Brain pericyte (primary cell): Measurements from ENCODE around the gene ANKS1B.

Experiments
- DNase-seq: peaks from one replicate; pipeline ENCODE4 v3.0.0-alpha.2; 2012; ENCODE audit warnings: low read depth, low spot score

ANKS1B gene

DNA sequence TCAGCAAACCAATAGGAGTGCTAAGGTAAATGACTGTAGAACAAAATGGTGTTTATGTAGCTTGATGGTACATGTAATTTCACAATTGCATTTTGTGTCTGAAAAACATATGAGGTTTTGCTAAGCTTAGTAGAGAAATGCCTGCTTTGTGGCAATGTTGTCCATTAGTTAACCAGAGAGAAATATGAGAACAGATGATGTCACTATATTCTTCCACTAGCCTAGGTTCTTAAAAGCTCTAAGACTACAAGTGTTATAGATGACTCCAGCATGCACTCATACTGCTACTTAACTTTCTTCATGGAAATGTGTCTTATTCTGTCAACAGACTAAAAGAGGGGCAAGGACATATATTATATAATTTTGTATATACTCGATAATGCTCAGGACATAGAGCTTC is 1030.2 kb downstream of the ANKS1B start:
- no peak for DNase-seq

DNA sequence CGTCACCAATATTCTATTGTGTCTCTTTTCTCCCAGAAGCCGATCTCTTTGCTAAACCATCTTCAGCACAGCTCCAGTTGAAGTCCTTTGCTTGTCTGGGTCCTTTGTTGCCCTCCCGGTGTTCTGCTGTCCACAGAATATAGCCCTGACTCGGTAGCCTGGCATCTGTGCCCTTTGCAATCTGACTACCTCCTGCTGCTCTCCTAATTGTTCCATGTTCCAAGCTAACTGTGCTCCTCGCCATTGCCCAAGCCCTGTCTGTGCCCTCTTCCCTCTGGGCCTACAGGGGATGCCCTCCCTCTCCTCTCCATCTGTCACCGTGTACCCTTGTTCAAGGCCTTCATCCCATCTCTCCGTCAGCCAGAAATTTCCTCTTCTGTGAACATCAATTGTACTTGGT is 1033.3 kb downstream of the ANKS1B start:
- DNase-seq, result no peak

DNA sequence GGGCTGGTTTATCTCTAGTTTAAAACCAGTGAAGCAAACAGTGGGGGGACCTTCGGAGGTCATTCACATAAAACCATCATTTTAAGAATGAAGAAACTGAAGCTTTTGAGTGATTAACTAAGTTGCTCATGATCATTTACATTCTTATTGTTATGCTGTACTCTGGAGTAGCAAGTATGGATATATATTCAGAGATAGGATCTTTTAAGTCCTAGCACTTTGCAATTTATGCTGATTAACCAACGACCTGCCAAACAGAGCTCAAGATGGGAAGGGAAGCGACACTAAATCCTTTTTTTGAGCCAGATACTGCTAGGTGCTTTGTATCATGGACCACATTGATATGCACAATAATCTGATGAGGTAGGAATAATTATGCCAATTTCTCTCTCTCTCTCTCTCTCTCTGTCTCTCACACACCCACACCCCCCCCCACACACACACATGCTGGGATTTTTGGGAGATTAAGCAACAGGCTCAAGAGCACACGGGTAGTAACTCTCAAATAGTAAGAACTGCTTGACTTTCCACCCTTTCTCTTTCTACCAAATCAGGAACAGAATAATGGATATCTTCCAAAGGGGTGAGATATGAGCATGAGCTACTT is 1036.3 kb downstream of the ANKS1B start:
- no peak for DNase-seq

DNA sequence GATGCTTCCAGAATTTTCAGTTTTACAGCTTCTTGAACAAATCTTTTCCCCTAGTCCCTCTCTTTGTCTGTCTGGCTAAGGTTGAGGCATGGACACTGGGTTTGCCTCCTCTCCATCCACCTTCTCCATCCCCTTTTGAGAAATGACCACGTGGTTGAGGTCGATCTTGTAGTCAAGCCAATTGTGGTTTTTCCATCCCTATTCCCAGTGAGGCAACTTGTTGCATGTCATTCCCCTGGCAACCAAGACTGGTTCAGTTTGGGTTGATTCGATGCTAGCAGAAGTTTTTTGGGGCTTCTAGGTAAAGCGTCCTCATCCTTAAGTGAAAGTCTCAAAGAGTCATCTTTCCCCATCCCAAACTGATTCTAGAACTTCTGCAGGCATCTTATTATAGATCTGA is 1038.9 kb downstream of the ANKS1B start:
- DNase-seq, result no peak

DNA sequence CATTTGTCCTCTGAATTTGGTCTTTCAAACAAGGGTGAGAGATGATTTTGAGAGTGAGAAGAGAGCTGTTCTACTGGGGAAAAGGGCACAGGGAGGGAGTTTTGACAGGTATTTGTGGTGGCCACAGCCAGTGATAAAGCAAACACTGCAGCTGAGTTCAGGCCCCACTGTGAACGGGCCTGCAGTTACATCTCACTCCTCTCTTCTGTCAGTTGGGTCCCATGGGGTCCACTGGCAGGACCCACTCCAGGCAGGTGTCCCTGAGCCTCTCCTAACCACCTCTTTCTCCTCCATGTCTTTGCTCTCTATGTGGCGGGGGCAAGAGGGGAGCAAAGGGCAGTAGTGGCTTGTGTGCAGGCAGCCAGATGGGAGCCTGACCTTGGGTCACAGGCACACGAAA is 1044.8 kb downstream of the ANKS1B start:
- no peak for DNase-seq

DNA sequence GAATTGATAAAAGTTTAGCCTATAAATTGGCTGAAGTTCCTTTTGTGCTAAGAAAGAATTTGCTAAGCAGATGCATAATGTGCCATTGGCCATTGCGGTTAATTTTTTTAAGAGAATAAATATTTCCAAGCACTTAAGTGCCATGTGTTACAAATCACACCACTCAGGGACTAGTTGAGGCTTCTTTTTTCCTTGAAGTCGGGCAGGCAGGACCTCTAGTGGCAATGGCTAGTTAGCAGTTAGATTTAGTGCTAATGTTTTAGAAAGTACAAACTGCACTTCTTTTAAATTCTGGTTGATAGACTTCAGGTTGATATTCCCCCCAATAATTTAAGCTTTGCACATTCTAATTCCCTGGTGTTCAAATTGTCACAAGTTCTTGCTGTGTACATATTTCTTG is 1045.4 kb downstream of the ANKS1B start:
- no peak for DNase-seq

DNA sequence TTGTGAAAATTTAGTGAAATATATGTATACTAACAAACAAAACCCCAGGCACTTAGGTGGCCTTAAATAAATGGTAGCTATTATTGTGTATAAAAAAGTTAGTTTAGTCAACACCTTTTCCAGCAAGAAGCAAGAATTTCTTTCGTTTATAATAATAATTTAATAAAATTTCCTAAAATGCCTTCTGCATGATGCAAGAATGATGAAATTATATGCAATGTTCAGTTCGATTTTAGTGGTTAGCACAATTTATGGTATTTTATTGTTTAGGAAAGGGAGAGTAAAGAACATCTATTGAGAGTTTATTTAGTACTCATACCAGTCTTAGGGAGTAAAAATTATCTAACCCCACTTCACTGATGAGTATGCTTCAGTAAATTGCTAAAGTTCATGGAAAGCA is 1048.9 kb downstream of the ANKS1B start:
- no peak for DNase-seq

DNA sequence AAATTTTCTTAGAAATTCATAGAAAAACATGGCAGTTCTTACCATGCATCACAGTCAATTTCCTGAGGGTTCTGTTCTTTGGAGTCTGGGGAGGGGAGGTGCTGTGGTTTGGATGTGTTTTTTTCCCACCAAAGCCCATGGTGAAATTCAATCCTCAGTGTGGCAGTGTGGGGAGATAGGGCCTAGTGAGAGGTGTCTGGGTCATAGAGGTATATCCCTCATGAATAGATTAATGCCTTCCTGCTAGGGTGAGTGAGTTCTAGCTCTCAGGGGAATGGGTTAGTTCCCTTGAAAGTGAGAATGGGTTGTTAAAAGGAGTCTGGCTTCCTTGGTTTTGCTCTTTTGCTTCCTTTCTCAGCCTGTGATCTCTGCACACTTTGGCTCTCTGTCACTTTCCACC is 1061.9 kb downstream of the ANKS1B start:
- DNase-seq, result no peak

DNA sequence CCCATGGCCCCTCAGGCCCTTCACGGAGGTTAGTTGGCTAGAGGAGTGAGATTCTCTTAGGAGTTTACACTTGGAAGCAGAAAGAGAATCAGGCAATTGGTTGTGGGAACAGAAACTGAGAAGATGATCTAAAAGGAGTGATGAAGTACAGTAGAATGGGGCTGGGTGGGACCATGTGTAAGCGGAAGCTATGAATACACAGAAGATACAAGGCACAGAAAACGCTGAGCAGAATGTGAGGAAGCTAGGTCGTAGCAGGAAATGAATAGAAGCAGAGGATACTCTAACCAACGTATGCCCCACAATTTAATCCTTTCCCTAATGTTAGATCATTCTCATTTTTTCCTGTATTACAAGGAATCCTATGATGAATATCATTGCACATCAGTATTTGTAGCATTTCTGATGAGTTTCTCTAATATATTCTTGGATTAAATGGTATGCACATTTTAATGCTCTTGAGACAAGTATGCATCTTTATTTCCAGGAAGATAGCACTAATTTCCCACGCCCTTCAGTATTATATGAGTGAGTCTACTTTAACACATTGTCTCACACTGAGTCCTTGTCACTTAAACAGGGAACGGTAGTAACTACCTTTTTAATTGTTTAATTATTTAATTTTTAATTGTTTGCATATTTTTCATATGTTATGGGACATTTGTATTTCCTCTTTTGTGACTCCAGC is 1066.4 kb downstream of the ANKS1B start:
- DNase-seq, result no peak

DNA sequence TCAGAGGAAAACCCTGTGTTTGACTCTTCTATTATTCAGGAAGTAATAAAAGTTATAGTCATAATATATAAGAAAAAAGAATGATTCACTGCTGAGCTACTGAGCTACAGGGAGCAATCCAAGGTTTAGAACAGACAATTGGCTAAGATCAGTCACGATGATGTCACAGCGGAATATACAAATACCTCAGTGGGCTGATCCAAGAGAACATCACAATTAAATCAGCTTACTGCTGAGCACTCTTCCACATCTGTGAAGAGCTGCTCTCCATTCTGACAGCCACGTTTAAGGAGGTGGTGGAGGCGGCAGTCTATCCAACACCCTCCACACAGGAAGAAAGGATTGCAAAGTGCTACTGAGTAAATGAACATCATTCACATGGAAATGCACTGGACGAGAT is 1068.6 kb downstream of the ANKS1B start:
- DNase-seq, result no peak

DNA sequence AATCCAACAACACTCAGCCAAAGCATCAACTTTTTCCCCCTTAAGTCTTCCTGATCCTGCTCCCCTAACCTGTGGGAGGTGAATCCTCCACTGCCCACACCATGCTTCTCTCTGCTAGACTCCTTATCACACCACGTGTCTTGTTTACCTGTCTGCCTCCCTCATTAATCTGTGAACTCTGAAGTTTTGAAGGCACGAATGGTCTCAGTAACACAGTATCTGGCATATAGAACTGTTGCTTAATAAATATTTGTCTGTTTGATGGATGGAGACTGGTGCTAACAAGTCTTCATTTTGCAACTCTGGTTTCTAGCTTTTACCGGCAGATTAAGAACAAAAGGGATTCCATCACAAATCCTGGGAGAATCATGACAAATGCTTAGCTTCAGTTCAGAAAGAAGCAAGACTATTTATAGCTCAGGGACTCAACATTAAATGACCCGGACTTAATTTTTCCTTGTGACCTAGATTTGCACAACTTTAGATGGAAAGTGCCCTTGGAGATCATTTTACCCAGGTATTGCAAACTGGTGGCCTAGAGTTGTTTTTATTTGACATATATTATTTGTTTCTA is 1072.2 kb downstream of the ANKS1B start:
- DNase-seq, result no peak

DNA sequence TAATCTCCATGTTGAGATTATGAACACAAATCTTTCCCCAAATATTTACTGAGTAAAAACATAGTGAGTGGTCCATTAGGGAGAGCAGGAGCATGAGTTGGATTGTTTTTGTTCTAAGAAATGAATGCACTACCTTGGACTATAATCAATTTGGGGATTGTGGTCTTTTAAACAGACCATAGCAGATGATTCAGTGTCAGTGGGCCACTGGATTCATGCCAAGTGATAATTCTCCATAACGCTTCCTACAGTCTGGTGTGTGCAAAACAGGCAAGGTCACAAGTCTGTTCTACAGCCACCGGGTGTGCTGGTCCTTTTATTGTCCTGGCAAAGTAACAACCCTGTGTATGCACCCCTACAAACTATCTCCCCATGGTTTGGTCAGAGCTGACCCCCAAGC is 1073.3 kb downstream of the ANKS1B start:
- DNase-seq, result no peak

DNA sequence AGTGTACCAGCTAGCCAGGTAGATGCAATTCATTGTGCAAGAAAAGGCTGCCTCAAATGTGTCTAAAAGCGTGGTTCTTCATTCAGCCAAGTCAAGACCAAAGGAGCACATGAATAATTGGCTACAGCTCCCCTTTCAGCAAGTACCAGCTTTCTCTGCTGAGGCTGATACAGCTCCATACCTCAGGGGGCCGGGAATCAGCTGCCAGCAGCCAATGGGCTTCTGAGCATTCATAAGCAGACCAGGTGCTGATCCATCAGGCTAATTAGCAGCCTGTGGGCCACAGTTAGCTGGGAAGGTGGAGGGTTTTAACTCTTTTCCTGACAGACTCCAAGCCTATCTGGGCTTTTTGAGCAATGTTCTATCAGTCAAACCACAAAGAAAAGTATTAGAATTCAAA is 1075.0 kb downstream of the ANKS1B start:
- DNase-seq, result no peak

DNA sequence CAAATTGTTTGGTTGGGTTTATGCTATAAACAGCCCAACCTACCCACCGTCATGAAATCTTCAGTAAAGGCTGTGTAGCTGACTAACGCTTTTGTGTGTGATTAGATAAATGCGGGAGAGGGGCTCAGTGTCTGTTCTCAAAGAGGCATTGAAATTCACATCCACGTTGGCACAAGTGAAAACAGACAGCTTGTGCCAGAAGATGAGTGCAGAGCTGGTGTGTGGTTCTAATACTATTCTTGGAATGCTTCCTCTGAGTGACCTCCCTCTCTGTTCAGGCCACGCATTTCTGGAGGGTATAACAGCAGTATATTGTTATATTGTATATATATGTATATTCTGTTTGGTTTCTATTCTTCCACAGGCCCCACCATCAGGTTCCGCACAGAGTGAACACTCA is 1075.9 kb downstream of the ANKS1B start:
- no peak for DNase-seq

DNA sequence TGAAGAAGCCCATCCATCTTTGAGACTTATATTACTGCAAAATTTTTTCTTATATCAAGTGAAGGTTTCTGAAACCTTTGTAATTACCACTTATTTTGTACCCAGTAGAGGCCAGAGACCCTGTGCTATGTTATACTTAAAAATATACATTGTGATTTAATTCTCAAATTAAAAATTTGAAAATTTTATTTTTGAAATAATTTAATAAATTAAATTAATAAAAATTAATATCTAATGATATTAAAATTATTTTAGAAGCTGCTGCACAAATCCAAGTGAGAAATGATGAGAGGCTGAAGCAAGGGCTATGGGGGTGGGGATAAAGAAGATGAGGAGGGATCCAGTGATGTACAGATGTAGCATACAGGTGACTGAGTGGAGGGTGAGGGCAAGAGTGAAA is 1080.9 kb downstream of the ANKS1B start:
- no peak for DNase-seq

DNA sequence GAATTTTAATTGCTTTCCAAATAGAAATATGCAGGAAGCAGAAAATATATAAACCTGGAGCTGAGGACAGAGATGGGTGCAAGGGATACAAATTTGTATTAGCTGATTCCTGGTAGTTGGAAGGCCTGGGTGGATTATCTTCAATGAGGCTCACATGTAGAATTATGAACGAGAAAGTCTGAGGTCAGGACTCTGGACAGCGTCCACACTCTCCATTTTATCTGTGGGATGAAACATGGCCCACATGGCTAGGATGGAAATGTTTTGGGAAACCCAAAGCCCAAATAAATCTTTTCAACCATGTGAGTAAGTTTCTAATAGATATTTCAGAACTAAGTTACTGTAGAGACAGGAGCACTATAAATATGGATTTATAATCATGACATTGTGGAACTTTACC is 1083.5 kb downstream of the ANKS1B start:
- no peak for DNase-seq

DNA sequence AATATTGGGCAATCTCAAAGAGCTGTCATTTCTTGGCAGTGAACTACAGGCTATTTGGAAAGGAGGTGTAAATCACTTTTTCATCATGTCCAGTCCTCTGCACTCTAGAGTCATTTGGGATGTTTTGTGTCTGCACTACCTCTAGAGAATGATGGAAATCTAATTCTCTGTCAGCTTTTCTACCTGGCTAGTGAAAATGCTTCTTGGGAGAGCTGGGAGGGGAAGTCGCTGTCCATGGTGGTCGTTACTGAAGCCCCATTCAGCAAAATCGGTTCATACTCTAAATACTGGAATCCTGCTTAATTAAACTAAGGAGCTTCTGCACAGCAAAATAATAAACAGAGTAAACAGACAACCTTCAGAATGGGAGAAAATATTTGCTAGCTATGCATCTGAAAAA is 1087.8 kb downstream of the ANKS1B start:
- DNase-seq, result no peak

DNA sequence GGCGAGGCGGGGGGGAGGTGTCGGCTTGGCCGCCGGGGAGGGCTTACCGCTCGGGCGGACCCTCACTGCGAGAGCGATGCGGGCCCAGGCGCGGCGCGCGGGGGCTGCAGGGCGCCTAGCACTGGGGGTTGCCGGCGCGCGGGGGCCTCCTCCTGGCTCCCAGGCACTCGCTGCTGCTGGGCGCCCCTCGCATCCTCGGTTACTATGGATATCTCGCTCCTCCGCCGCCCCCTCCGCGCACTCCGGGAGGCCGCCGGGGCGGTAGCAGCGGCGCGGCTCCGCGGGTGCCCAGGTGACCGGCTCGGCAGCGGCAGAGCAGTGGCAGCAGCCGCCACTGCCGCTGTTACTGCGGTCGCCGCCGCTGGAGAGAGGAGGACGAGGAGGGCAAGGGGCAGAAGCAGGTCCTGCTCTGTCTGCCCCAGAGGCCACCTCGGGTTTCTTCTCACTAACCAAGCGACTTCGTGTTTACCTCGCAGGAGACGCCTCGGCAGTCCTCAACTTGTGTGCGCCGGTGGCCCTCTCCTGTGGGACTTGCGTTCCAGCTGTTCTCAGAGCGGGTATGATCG is 1089.6 kb downstream of the ANKS1B start:
- no peak for DNase-seq

DNA sequence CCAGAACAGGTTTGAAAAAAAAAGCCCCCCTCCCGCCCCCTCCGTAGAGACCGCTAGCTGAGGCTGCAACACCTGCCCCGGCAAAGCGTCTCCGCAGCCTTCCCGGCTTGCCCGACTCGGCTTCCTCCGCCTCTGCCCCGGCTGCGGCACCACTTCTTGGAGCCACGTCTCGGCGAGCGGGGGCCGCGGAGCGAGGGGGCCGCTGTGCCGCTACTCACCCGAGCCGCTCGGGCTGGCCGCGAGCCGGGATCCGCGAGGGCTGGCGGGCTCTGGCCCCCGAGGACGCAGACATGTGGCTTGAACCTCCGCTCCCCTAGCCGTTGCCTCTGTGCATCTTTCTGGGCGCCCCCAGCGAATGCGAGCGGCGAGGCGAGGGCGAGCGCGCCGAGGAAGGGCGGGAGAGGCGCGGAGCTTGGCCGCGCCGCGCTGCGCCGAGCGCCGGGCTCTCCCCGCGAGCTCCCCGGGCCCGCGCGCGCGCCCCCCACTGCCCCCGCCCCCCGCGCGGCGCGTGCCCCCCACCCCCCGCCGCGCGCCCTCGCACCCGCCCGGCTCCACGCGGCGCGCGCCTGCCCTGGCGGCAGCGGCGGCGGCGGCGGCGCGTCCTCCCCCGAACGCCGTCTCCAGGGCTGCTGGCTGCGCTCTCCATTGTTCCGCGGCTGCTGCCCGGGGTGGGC is 1090.2 kb downstream of the ANKS1B start:
- DNase-seq, result no peak

DNA sequence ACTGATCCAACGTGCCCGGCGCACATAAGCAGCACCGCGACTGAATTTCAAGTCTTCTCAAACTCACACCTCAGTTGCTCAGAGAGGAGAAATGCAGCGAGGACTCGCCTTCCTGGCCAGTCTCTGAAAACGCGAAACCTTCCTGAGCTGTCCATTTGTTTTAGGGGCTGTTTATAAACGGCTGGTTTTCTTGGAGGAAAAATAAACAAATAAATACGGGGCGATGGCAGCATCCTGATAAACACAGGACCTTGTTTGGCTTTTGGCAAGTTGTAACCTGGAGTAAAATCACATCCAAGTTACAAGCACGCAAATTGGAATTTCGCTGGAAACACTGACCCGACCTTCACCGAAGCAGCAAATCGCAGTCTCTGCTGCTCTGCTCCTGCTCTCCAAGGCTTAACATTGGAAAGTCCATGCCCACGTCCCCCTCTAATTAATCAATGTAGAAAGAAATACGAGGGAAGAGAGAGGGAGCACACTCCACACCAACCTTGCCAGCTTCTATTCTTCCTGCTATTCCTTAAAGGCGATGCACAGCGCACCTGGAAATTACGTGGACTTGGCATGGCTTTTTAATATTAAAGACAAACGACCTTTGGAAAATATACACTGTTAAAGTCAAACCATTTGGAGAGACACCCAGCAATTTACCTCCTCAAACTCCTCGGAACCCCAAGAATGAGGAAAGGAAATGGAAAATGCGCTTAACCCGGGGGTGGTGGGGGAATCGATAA is 1090.9 kb downstream of the ANKS1B start:
- DNase-seq, result no peak

DNA sequence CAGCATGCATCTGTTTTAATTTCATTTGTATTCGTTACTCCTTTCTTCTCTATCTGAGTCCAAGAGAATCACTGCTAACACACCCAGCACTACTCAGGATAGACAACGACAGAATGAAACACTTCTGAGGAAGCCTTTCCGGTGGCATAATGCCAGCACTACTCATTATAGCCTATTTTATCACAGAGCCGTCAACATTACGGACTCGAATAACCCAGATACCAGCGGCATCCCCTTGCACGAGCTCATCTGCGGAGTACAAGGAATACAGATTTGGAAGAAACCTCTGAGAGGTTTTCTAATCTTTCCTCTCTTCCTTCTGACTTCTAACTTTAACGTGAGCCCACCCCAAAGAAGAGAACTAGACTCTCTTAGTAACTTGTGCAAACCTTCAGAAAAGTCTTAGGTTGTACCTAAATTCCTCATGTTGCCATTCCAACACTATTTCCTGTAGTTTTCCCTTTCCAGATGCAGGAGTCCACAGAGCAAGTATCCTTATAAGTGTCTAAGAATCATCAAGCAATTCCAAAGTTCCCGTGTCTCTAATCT is 1091.5 kb downstream of the ANKS1B start:
- no peak for DNase-seq

DNA sequence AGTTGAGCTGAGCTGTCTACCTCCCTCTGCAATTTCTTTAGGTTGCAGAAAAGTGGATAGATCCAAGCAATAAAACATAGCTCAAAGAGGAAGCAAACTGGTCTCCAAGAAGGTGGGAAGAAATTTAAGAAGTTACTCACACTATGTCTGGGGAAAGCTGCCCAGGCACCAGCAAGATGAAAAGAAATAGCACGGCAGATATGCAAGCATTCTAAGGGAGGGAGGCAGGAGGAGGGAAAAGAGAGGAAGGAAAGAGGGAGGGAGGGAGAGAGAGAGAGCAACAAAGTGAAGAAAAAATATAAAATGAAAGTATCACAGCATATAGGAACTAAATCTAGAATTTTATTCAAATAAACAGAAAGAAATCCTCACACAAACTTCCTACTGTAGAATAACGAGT is 1099.0 kb downstream of the ANKS1B start:
- DNase-seq, result no peak
